ENCODE data around the gene PGP. TPM values are rescaled to one million over a fixed set of nuclear protein-coding genes. Genes with fewer than 3 reads are reported as not detected.

The PGP gene
- total RNA-seq, 2 donors from 2014 or later: 31.0 to 32.0 TPM

DNA sequence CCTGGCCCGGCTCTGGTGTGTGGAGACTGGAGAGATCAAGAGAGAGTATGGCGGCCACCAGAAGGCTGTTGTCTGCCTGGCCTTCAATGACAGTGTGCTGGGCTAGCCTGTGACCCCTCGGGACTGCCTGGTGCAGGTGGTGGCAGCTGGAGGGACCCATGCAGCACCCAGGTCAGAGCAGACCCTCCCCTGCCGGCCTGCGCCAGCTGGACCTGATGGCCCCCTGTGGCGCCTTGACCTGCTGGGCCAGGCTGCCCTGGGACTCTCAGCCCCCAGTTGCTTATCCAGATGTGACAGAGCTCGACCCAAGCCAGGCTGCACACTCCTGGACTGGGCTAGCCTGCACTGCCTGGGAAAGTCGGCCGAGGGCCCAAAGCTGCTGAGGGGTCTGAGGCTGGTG is 5.9 kb downstream of the PGP start:
- DNase-seq: no peak
- peaks cover under 1% of the 10 kb centered on the region for H3K27me3 Mint-ChIP-seq (ENCODE audit: insufficient read depth)
- Histone ChIP-seq H3K4me3 (ENCODE audit: low read length) (no peak overlapping the region), H3K9ac (ENCODE audit: extremely low read depth, low read length, poor library complexity, severe bottlenecking) (no peak overlapping the region), H3K36me3 (ENCODE audit: control insufficient read depth, insufficient read depth, low read length) (peaks cover 32% of the 10 kb centered on the region), H3K27me3 (ENCODE audit: control insufficient read depth, insufficient read depth, low read length, poor library complexity, severe bottlenecking) (no peaks in the 10 kb centered on the region), H3K4me1 (ENCODE audit: control insufficient read depth, insufficient read depth, low read length) (peaks cover 3% of the 10 kb centered on the region), H3K9me3 (ENCODE audit: control insufficient read depth, low read length) (no peaks in the 10 kb centered on the region), H3K27ac (ENCODE audit: low read depth, low read length) (no peak overlapping the region)
- peaks cover 14% of the 10 kb centered on the region for H3K4me1 Mint-ChIP-seq
- H3K9me3 Mint-ChIP-seq: no peaks in the 10 kb centered on the region
- H3K36me3 Mint-ChIP-seq (ENCODE audit: low read depth): peaks cover 34% of the 10 kb centered on the region
- 92 to 96% methylated on average over 8 to 9 of the region's 9 CpGs for WGBS, 2 experiments (ENCODE audit: insufficient coverage in 1 of 2, insufficient read length in 1 of 2)
- TF ChIP-seq, protein P1, sequence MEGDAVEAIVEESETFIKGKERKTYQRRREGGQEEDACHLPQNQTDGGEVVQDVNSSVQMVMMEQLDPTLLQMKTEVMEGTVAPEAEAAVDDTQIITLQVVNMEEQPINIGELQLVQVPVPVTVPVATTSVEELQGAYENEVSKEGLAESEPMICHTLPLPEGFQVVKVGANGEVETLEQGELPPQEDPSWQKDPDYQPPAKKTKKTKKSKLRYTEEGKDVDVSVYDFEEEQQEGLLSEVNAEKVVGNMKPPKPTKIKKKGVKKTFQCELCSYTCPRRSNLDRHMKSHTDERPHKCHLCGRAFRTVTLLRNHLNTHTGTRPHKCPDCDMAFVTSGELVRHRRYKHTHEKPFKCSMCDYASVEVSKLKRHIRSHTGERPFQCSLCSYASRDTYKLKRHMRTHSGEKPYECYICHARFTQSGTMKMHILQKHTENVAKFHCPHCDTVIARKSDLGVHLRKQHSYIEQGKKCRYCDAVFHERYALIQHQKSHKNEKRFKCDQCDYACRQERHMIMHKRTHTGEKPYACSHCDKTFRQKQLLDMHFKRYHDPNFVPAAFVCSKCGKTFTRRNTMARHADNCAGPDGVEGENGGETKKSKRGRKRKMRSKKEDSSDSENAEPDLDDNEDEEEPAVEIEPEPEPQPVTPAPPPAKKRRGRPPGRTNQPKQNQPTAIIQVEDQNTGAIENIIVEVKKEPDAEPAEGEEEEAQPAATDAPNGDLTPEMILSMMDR (conservative IDR thresholded peaks at IDR 0.05): no peak
- H3K4me3 Mint-ChIP-seq: no peak overlapping the region
- H3K27ac Mint-ChIP-seq: no peak overlapping the region

DNA sequence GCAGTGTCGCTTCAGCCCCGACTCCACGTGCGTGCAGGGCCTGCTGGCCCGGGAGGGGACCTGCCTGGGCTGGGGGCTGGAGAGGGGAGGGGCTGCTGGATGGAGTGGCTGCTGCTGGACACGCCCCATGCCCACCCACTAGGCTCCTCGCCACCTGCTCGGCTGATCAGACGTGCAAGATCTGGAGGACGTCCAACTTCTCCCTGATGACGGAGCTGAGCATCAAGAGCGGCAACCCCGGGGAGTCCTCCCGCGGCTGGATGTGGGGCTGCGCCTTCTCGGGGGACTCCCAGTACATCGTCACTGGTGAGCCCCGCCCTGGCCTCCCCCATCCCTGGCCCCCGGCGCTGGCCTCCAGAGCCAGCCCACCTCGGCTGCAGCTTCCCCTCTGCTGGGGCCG is 6.3 kb downstream of the PGP start:
- no peak overlapping the region for H3K27ac Mint-ChIP-seq
- no peak overlapping the region for H3K4me3 ChIP-seq (ENCODE audit: low read length)
- H3K4me3 Mint-ChIP-seq: no peak overlapping the region

DNA sequence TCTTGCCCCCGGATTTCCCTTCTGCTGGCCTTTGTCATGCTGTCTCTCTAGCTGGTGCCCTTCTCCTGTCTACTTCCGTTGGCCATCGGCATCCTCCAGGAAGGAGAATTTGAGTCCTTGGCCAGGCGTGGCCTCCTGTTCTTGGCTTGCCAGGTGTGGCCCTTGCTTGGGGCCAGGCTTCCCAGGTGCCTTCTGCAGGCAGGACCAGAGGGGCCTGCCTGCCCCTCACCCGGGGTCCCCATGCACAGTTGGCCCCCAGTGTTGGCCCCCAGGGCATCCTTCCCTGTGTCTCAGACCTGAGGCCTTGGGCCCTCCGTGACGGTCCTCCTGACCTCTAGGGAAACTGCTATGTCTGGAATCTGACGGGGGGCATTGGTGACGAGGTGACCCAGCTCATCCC is 6.8 kb downstream of the PGP start:
- H3K9me3 ChIP-seq (ENCODE audit: control insufficient read depth, low read length): no peaks in the 10 kb centered on the region
- peaks cover 25% of the 10 kb centered on the region for H3K36me3 ChIP-seq (ENCODE audit: control insufficient read depth, insufficient read depth, low read length)
- H3K27me3 ChIP-seq (ENCODE audit: control insufficient read depth, insufficient read depth, low read length, poor library complexity, severe bottlenecking): no peaks in the 10 kb centered on the region
- Mint-ChIP-seq H3K27me3 (ENCODE audit: insufficient read depth) (peaks cover 6% of the 10 kb centered on the region), H3K4me3 (peak overlapping the region; percentile 26), H3K36me3 (ENCODE audit: low read depth) (peaks cover 29% of the 10 kb centered on the region), H3K9me3 (peaks cover 5% of the 10 kb centered on the region), H3K4me1 (peaks cover 6% of the 10 kb centered on the region), H3K27ac (peak overlapping the region; percentile 28)
- H3K27ac ChIP-seq (ENCODE audit: low read depth, low read length): no peak overlapping the region
- no peak overlapping the region for H3K9ac ChIP-seq (ENCODE audit: extremely low read depth, low read length, poor library complexity, severe bottlenecking)
- no peak for DNase-seq
- TF ChIP-seq, protein P1 (conservative IDR thresholded peaks at IDR 0.05): no peak
- no peak overlapping the region for H3K4me3 ChIP-seq (ENCODE audit: low read length)
- no peaks in the 10 kb centered on the region for H3K4me1 ChIP-seq (ENCODE audit: control insufficient read depth, insufficient read depth, low read length)
- WGBS, 2 experiments (ENCODE audit: insufficient coverage in 1 of 2, insufficient read length in 1 of 2): 91 to 97% methylated on average over 5 to 9 of the region's 9 CpGs

More for the DNA sequence above, 6.3 kb downstream of the PGP start:
- no peak for DNase-seq
- H3K36me3 Mint-ChIP-seq (ENCODE audit: low read depth): peaks cover 31% of the 10 kb centered on the region
- Histone ChIP-seq H3K27me3 (ENCODE audit: control insufficient read depth, insufficient read depth, low read length, poor library complexity, severe bottlenecking) (no peaks in the 10 kb centered on the region), H3K27ac (ENCODE audit: low read depth, low read length) (no peak overlapping the region), H3K36me3 (ENCODE audit: control insufficient read depth, insufficient read depth, low read length) (peaks cover 29% of the 10 kb centered on the region), H3K9ac (ENCODE audit: extremely low read depth, low read length, poor library complexity, severe bottlenecking) (no peak overlapping the region), H3K9me3 (ENCODE audit: control insufficient read depth, low read length) (no peaks in the 10 kb centered on the region), H3K4me1 (ENCODE audit: control insufficient read depth, insufficient read depth, low read length) (peaks cover 1% of the 10 kb centered on the region)
- TF ChIP-seq, protein P1 (conservative IDR thresholded peaks at IDR 0.05): no peak
- peaks cover 10% of the 10 kb centered on the region for H3K4me1 Mint-ChIP-seq
- WGBS, 2 experiments (ENCODE audit: insufficient coverage in 1 of 2, insufficient read length in 1 of 2): 90 to 95% methylated on average over 19 to 23 of the region's 23 CpGs
- H3K9me3 Mint-ChIP-seq: peaks cover 4% of the 10 kb centered on the region
- H3K27me3 Mint-ChIP-seq (ENCODE audit: insufficient read depth): peaks cover 5% of the 10 kb centered on the region
